IMR-90 (cell line): Measurements from ENCODE around the gene ALK. TPM values are rescaled to one million over a fixed set of nuclear protein-coding genes. Genes with fewer than 3 reads are reported as not detected.

ENCODE experiments used
- ATAC-seq: fragments of 200-7000 bp; cut with Tn5 transposase; 2 replicates; pipeline ENCODE4 v1.9.1; 2020; ENCODE audit warnings: low read depth, mild to moderate bottlenecking, moderate library complexity
- BruUV-seq: library from RNA; stranded (reverse); fragments of 400-500 nt; replicated peaks from 2 replicates; lab custom pipeline; 2021; lab: Mats Ljungman, UMichigan
- CTCF ChIA-PET: fragments of 300-600 bp; formaldehyde crosslinking; extraction: SDS; loops from one replicate; lab custom pipeline; 2021; ENCODE audit warnings: antibody characterized with exemption; lab: Yijun Ruan, JAX
- POLR2A ChIA-PET: fragments of 300-600 bp; sonication (Branson Sonifier 250); formaldehyde crosslinking; loops from one replicate; lab custom pipeline; 2022; ENCODE audit warnings: antibody characterized with exemption; ENCODE audit not compliant: unreplicated experiment; lab: Charles Lee
- DNase-seq: peaks from one replicate; pipeline ENCODE4 v3.0.0; 2013
- H2AFZ ChIP-seq: replicated peaks from 2 replicates; pipeline ENCODE3; 2013; ENCODE audit warnings: low read length, mild to moderate bottlenecking; ENCODE audit not compliant: poor library complexity
- H2AK5ac ChIP-seq: 2 replicates; pipeline ENCODE4 v1.6.1; 2013; ENCODE audit warnings: low read depth, low read length, inconsistent platforms
- H2AK9ac ChIP-seq: replicated peaks from 2 replicates; pipeline ENCODE3; 2013; ENCODE audit warnings: mild to moderate bottlenecking, low read depth, low read length, moderate library complexity; ENCODE audit not compliant: poor library complexity
- H2BK120ac ChIP-seq: 2 replicates; pipeline ENCODE4 v1.6.1; 2013; ENCODE audit warnings: low read depth, low read length, inconsistent platforms
- H2BK15ac ChIP-seq: 3 replicates; pipeline ENCODE4 v1.6.1; 2013; ENCODE audit warnings: low read depth, low read length, inconsistent platforms
- H2BK20ac ChIP-seq: 2 replicates; pipeline ENCODE4 v1.6.1; 2013; ENCODE audit warnings: low read depth, mild to moderate bottlenecking, inconsistent platforms, low read length, moderate library complexity
- H2BK5ac ChIP-seq: 2 replicates; pipeline ENCODE4 v1.6.1; 2013; ENCODE audit warnings: mild to moderate bottlenecking, low read depth, low read length, inconsistent platforms; ENCODE audit not compliant: poor library complexity, severe bottlenecking
- H3K14ac ChIP-seq: replicated peaks from 2 replicates; pipeline ENCODE4 v1.6.1; 2013; ENCODE audit warnings: low read depth, low read length, inconsistent platforms
- H3K18ac ChIP-seq: 2 replicates; pipeline ENCODE4 v1.6.1; 2013; ENCODE audit warnings: low read depth, low read length, control low read depth
- H3K23ac ChIP-seq: 2 replicates; pipeline ENCODE4 v1.6.1; 2013; ENCODE audit warnings: low read depth, low read length, inconsistent platforms
- H3K27ac ChIP-seq: 2 replicates; pipeline ENCODE4 v1.5.1; 2013; ENCODE audit warnings: mild to moderate bottlenecking, control low read depth, low read length; ENCODE audit not compliant: insufficient read depth
- H3K27me3 ChIP-seq: 2 replicates; pipeline ENCODE4 v1.6.1; 2013; ENCODE audit warnings: low read length; ENCODE audit not compliant: control insufficient read depth, insufficient read depth
- H3K36me3 ChIP-seq: 2 replicates; pipeline ENCODE4 v1.6.1; 2013; ENCODE audit warnings: low read length, mixed read lengths; ENCODE audit not compliant: control insufficient read depth, insufficient read depth
- H3K4ac ChIP-seq: 2 replicates; pipeline ENCODE4 v1.6.1; 2013; ENCODE audit warnings: low read depth, low read length, inconsistent platforms
- H3K4me1 ChIP-seq: 2 replicates; pipeline ENCODE4 v1.6.1; 2013; ENCODE audit warnings: low read length, mixed read lengths; ENCODE audit not compliant: control insufficient read depth, insufficient read depth
- H3K4me2 ChIP-seq: 2 replicates; pipeline ENCODE4 v1.6.1; 2013; ENCODE audit warnings: low read depth, mild to moderate bottlenecking, control low read depth, low read length, moderate library complexity
- H3K4me3 ChIP-seq: 2 replicates; pipeline ENCODE4 v1.5.1; 2013; ENCODE audit warnings: low read depth, mild to moderate bottlenecking, control low read depth, low read length, moderate library complexity; ENCODE audit not compliant: insufficient read depth
- H3K56ac ChIP-seq: 2 replicates; pipeline ENCODE4 v1.6.1; 2013; ENCODE audit warnings: low read length, inconsistent platforms; ENCODE audit not compliant: insufficient read depth; ENCODE audit errors: extremely low read depth
- H3K79me1 ChIP-seq, 2 experiments: 2 replicates each; pipeline ENCODE4 v1.6.1; 2013; ENCODE audit warnings: low read length in 2 of 2, inconsistent platforms in 1 of 2, low read depth in 1 of 2
- H3K9ac ChIP-seq: 2 replicates; pipeline ENCODE4 v1.6.1; 2013; ENCODE audit warnings: low read depth, low read length, control low read depth
- H3K9me1 ChIP-seq: 2 replicates; pipeline ENCODE4 v1.6.1; 2013; ENCODE audit warnings: low read length, inconsistent platforms; ENCODE audit not compliant: insufficient read depth
- H3K9me3 ChIP-seq: 2 replicates; pipeline ENCODE4 v1.6.1; 2013; ENCODE audit warnings: low read length; ENCODE audit not compliant: control insufficient read depth, insufficient read depth
- H4K20me1 ChIP-seq: 2 replicates; pipeline ENCODE4 v1.6.1; 2013; ENCODE audit warnings: low read length, inconsistent platforms; ENCODE audit not compliant: insufficient read depth
- H4K5ac ChIP-seq: 2 replicates; pipeline ENCODE4 v1.6.1; 2013; ENCODE audit warnings: mild to moderate bottlenecking, low read depth, low read length, control low read depth
- H4K8ac ChIP-seq, 2 experiments: 2 replicates each; pipeline ENCODE4 v1.6.1; 2013; ENCODE audit warnings: low read depth in 2 of 2, low read length in 2 of 2, control low read depth in 1 of 2, inconsistent platforms in 1 of 2
- H4K91ac ChIP-seq: 2 replicates; pipeline ENCODE4 v1.6.1; 2013; ENCODE audit warnings: low read depth, low read length, inconsistent platforms; ENCODE audit not compliant: insufficient read depth
- BHLHE40 ChIP-seq: fragments of 150-350 bp; IDR thresholded peaks from 2 replicates; pipeline ENCODE4 v1.6.1; 2016; ENCODE audit warnings: mild to moderate bottlenecking, low read depth, low read length
- CEBPB ChIP-seq: IDR thresholded peaks from 2 replicates; pipeline ENCODE4 v1.6.1; 2012; ENCODE audit warnings: low read depth, low read length, improper control_type of control experiment
- CHD1 ChIP-seq: IDR thresholded peaks from 2 replicates; pipeline ENCODE4 v1.6.1; 2012; ENCODE audit warnings: low read depth, low read length, improper control_type of control experiment
- ELK1 ChIP-seq: fragments of 150-350 bp; IDR thresholded peaks from 2 replicates; pipeline ENCODE4 v1.6.1; 2016; ENCODE audit warnings: low read depth, mild to moderate bottlenecking, low read length, moderate library complexity, borderline replicate concordance
- FOS ChIP-seq: fragments of 150-350 bp; IDR thresholded peaks from 2 replicates; pipeline ENCODE4 v1.6.1; 2016; ENCODE audit warnings: low read depth, low read length
- MAFK ChIP-seq: IDR thresholded peaks from 2 replicates; pipeline ENCODE4 v1.6.1; 2012; ENCODE audit warnings: low read depth, low read length, improper control_type of control experiment
- MAZ ChIP-seq: IDR thresholded peaks from 2 replicates; pipeline ENCODE4 v1.6.1; 2012; ENCODE audit warnings: low read depth, mild to moderate bottlenecking, low read length, improper control_type of control experiment, moderate library complexity, borderline replicate concordance
- MXI1 ChIP-seq: IDR thresholded peaks from 2 replicates; pipeline ENCODE4 v1.6.1; 2012; ENCODE audit warnings: low read depth, mild to moderate bottlenecking, low read length, moderate library complexity, borderline replicate concordance
- NFE2L2 ChIP-seq: fragments of 150-350 bp; IDR thresholded peaks from 2 replicates; pipeline ENCODE4 v1.6.1; 2016; ENCODE audit warnings: low read depth, mild to moderate bottlenecking, low read length
- POLR2A ChIP-seq: IDR thresholded peaks from 2 replicates; pipeline ENCODE4 v1.6.1; 2012; ENCODE audit warnings: mild to moderate bottlenecking, low read depth, low read length
- RAD21 ChIP-seq: IDR thresholded peaks from 2 replicates; pipeline ENCODE4 v1.6.1; 2012; ENCODE audit warnings: low read length, improper control_type of control experiment
- RCOR1 ChIP-seq: IDR thresholded peaks from 2 replicates; pipeline ENCODE4 v1.6.1; 2012; ENCODE audit warnings: mild to moderate bottlenecking, low read length, improper control_type of control experiment; ENCODE audit not compliant: insufficient replicate concordance
- RFX5 ChIP-seq: IDR thresholded peaks from 2 replicates; pipeline ENCODE4 v1.8.0; 2012; ENCODE audit warnings: low read depth, mild to moderate bottlenecking, low read length, moderate library complexity
- SMC3 ChIP-seq: fragments of 150-350 bp; IDR thresholded peaks from 2 replicates; pipeline ENCODE4 v1.6.1; 2016; ENCODE audit warnings: low read depth, mild to moderate bottlenecking, antibody characterized with exemption, low read length, moderate library complexity
- WGBS, 2 experiments: methylation state at CpG; one replicate each; pipeline versions ENCODE4 v1.1.5 to v1.1.7; 2013; ENCODE audit warnings: missing lambda C conversion rate in 2 of 2; ENCODE audit not compliant: insufficient read length in 1 of 2; ENCODE audit errors: extremely low coverage in 2 of 2; 5-methylcytosine and 5-hydroxymethylcytosine counted together
- dilution Hi-C: fragments of 300-500 bp; cut with HindIII; formaldehyde crosslinking; loops from one replicate; pipeline ENCODE4 v1.14.3; 2018; ENCODE audit warnings: low sequenced_read_pairs; ENCODE audit not compliant: unreplicated experiment
- in situ Hi-C: fragments of 300-500 bp; cut with MboI; formaldehyde crosslinking; loops from 3 replicates; pipeline ENCODE4 v1.14.3; 2019; ENCODE audit warnings: low sequenced_read_pairs, inconsistent platforms, mixed read lengths
- intact Hi-C: fragments of 100-400 bp; cut with micrococcal nuclease; formaldehyde crosslinking; loops from 2 replicates; pipeline ENCODE4 v1.10.0; 2022
- polyA plus RNA-seq, 3 experiments: library from polyadenylated mRNA; depleted of rRNA; stranded (reverse); fragments of >200 nt; gene quantifications; 2 replicates each; pipeline ENCODE4 v1.2.3, GENCODE V29; 2012; ENCODE audit warnings: low replicate concordance in 1 of 3
- total RNA-seq: library from RNA; depleted of rRNA; stranded (reverse); fragments of >200 nt; gene quantifications from 2 replicates; pipeline ENCODE4 v1.2.3, GENCODE V29; 2012
- TF ChIP-seq, protein P1 (sequence below): fragments of 150-350 bp; IDR thresholded peaks from 2 replicates; pipeline ENCODE4 v1.6.1; 2017; ENCODE audit warnings: mild to moderate bottlenecking, antibody characterized with exemption, low read length, low read depth
- TF ChIP-seq, protein P2 (sequence below): conservative IDR thresholded peaks from 2 replicates; pipeline ENCODE4 v1.5.1; 2012; ENCODE audit warnings: mild to moderate bottlenecking, low read depth, low read length, improper control_type of control experiment

Gene ALK
- total and polyA plus RNA-seq, 2 of the 4 experiments (the other 2 are of a cell fraction): not detected

GRCh38 chr2:29618024-29618423 is 303.4 kb downstream of the ALK start:
- Histone ChIP-seq H2BK5ac (no peak overlapping the region), H3K4me2 (no peak overlapping the region), H3K79me1 (no peaks in the 10 kb centered on the region), H2BK15ac (no peak overlapping the region), H3K36me3 (no peaks in the 10 kb centered on the region), H3K4me3 (no peak overlapping the region), H3K18ac (no peak overlapping the region), H2AFZ (no peak overlapping the region), H4K8ac (no peak overlapping the region), H2BK20ac (no peak overlapping the region), H4K91ac (no peak overlapping the region), H3K9me1 (no peaks in the 10 kb centered on the region), H3K27me3 (no peaks in the 10 kb centered on the region), H3K4me1 (no peaks in the 10 kb centered on the region), H3K27ac (no peak overlapping the region), H3K4ac (no peak overlapping the region), H3K9me3 (no peaks in the 10 kb centered on the region), H4K20me1 (no peaks in the 10 kb centered on the region), H3K9ac (no peak overlapping the region), H3K23ac (no peak overlapping the region), H3K56ac (no peak overlapping the region), H3K14ac (no peak overlapping the region), H4K5ac (no peak overlapping the region), H2AK9ac (no peak overlapping the region), H2BK120ac (no peak overlapping the region), H2AK5ac (no peak overlapping the region)
- intact Hi-C loops (no loop called here), dilution Hi-C loops (no loop called here), in situ Hi-C loops (no loop called here)
- CTCF ChIA-PET: no interaction called here
- no peak for TF ChIP-seq BHLHE40
- TF ChIP-seq, protein P1, sequence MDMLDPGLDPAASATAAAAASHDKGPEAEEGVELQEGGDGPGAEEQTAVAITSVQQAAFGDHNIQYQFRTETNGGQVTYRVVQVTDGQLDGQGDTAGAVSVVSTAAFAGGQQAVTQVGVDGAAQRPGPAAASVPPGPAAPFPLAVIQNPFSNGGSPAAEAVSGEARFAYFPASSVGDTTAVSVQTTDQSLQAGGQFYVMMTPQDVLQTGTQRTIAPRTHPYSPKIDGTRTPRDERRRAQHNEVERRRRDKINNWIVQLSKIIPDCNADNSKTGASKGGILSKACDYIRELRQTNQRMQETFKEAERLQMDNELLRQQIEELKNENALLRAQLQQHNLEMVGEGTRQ: no peak
- no peak for TF ChIP-seq SMC3
- TF ChIP-seq RCOR1: no peak
- no peak for TF ChIP-seq FOS
- TF ChIP-seq RFX5: no peak
- TF ChIP-seq, protein P2, sequence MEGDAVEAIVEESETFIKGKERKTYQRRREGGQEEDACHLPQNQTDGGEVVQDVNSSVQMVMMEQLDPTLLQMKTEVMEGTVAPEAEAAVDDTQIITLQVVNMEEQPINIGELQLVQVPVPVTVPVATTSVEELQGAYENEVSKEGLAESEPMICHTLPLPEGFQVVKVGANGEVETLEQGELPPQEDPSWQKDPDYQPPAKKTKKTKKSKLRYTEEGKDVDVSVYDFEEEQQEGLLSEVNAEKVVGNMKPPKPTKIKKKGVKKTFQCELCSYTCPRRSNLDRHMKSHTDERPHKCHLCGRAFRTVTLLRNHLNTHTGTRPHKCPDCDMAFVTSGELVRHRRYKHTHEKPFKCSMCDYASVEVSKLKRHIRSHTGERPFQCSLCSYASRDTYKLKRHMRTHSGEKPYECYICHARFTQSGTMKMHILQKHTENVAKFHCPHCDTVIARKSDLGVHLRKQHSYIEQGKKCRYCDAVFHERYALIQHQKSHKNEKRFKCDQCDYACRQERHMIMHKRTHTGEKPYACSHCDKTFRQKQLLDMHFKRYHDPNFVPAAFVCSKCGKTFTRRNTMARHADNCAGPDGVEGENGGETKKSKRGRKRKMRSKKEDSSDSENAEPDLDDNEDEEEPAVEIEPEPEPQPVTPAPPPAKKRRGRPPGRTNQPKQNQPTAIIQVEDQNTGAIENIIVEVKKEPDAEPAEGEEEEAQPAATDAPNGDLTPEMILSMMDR: no peak
- no peak for TF ChIP-seq NFE2L2
- TF ChIP-seq CHD1: no peak
- TF ChIP-seq MAFK: no peak
- TF ChIP-seq CEBPB: no peak
- no peak for TF ChIP-seq RAD21
- no peak for TF ChIP-seq POLR2A
- TF ChIP-seq MAZ: no peak
- no peak for TF ChIP-seq ELK1
- no peak for TF ChIP-seq MXI1
- no CpG with 5 or more reads among the region's 2 CpGs for WGBS, 2 experiments
- POLR2A ChIA-PET: no interaction called here
- no peak for ATAC-seq
- no peak for DNase-seq
- no TSS peak for BruUV-seq
